Activated CD4-positive, alpha-beta T cell treated with anti-CD3 and anti-CD28 coated beads for 1 hour (primary cell): Measurements from ENCODE around the gene MOB3C.

ENCODE experiments used
- DNase-seq: peaks from one replicate; pipeline ENCODE4 v3.0.0-alpha.2; 2020

MOB3C gene

DNA sequence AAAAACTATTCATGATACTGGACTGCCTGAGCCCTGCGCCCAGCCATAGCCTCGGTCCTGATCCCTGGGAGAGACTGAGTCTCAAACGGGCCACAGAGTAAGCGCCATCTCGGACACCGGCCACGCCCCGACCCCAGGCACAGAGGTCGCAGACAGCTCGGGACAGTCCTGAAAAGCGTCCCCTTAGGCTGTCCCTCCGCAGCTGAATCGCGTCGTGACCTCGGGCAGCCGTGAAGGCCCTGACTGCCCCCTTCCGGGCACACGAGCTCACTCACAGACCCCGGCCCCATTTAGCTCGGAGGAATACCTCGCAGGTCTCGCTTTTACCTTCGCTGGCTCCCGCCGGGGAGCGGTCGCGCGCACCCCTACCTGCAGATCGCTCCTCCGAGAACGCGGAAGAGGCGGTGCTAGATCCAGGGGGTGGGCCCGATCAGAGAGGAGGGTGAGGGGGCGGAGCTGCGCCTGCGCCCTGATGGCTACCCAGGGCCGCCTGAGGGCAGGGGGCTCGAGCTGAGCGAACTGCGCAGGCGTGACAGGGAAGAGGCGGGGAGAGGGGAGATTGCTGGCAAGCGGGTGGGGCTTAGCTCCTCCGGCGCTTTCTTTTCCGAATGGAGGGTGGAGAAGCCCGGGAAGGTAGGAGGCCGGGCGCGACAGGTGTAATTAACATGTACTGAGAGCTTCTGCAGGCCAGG lies 12.6 kb downstream of the MOB3C start, which contains the start of gene MKNK1:
TSS of gene MKNK1 (minus strand) at position 411 of the 692 bp plus-strand sequence. CDS start 20,941 bp downstream, outside the sequence.
- DNase-seq: peak; percentile 99

- no peak for DNase-seq
Measured at GRCh38 chr1:46603481-46603857, 13.1 kb downstream of the MOB3C start.

GRCh38 chr1:46601257-46602007 lies 15.2 kb downstream of the MOB3C start:
- no peak for DNase-seq

DNA sequence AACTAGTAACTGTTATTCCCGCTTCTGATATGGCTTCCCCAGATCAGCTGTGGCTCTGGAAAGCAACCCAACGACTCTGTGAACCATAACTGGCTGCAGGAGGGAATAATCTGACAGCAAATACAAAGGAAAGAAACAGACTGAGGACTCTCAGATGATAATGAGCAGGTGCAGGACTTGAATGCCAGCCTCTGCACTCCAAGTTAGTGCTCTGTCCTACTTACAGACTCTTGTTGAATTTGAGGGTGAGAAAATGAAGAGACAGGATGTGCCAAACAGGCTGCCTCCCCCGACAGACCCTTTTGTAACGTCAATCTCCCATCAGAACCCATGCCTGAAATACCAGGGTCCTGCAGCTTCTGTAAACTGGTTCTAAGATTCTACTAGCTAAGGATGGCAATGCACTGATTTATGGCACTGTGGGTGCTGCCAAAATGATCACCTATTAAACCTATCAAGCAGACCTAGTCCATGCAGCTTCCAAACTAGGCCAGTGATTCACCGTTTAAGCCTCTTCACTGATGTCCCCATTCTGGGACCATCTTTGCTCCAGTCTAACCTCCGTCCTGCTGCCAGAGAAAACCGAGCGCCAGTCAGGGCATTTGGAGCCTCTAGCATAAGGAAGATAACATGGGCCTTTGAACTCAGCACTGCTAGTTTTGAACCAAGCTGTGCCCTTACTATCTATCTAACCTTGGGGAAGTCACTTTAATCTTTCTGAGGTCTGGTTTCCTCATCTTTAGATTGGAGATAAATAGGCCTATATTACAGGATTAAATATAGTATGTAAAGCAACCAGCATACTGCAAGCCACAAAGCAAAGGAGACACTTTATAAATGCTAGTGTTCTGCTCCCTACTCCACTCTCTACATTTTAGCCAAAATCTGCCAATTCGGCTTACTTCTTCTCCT lies 17.3 kb downstream of the MOB3C start:
- DNase-seq: no peak

DNA sequence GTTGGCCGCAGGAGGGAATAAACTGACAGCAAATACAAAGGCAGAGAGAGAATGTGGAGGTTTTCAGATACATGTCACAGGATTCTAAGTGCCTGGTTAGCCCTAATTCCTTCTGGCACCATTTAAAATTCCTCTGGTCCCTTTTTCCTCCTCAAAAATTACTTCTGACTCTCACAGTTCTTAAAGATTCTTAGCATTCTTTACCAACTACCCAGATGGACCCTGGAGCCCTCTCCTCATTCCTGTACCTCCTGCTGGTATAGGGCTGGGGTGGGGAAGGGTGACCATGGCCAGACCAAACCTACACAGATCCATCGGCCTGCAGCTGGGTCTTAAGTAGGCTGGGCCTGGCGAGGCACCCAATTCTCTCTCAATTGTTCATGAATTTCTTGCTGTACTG lies 19.8 kb downstream of the MOB3C start:
- DNase-seq: no peak

DNA sequence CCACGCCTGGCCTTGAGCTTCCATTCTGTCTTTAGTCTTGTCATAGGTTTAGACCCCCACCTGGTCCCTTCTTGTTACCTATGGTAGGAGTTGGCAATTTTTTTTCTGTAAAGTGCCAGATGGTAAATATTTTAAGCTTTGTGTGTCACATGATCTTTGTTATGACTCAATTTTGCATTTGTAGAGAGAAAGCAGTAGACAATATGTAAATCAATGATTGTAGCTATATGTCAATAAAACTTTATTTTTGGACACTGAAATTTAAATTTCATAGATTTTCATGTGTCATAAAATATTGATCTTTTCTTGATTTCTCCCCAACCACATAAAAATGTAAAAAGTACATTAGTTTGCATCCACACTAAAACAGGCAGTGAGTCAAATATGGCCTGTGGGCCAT lies 20.6 kb downstream of the MOB3C start:
- no peak for DNase-seq

GRCh38 chr1:46595127-46595526 lies 21.5 kb downstream of the MOB3C start:
- no peak for DNase-seq

DNA sequence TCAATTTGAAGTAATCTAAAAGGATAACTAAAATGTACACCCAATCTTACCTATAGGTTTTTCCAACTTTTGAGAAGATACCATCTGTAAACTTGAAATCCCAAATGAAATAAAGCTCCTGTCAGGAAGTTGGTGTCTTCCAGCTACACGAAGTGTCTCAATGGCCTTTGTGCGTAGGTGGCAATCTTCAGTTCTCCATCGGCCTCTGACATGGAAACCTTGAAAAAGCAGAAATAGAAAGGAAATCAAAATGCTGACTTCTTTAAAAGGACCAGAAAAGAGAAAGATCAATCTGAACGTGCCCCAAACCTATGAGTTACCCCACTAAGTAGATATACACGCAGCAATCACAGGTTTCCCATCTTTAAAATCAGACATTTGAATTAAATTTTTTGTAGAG lies 22.5 kb downstream of the MOB3C start:
- no peak for DNase-seq

DNA sequence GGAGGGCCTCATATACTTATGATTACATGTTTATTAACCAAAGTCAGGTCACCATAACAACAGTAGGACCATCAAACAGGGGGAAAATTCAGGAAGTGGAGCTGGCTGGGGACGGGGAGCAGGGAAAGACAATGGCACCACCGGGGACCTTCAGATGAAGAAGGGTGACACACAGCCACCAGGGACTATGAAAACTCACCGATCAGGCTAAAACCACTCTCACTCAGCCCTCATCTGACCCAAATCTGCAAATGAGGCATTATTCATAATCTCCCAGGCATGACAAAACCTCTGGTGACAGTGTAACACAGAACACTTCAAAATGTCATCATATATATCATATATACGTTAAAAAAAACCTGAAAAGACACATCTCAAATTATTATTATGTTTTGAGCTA lies 23.8 kb downstream of the MOB3C start:
- DNase-seq: no peak

DNA sequence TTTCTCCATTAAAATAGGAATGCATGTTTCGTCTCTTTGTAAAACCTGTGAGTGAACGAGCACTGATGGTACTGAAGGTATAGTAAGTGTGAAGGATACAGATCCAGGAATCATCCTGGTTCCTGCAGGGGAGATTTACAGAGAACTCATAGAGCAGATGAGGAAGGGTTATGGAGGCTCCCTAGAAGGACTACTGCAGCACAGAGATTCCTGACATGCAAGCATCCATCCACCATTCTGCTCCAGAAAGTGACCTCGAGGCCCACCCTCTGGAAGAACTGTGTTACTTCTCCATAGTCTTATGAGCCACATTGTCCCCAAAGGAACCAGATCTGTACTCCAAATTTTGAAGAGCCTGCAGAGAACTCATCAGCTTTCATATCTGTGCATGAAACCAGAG lies 27.1 kb downstream of the MOB3C start:
- DNase-seq: no peak

GRCh38 chr1:46587069-46587468 lies 29.5 kb downstream of the MOB3C start:
- no peak for DNase-seq

DNA sequence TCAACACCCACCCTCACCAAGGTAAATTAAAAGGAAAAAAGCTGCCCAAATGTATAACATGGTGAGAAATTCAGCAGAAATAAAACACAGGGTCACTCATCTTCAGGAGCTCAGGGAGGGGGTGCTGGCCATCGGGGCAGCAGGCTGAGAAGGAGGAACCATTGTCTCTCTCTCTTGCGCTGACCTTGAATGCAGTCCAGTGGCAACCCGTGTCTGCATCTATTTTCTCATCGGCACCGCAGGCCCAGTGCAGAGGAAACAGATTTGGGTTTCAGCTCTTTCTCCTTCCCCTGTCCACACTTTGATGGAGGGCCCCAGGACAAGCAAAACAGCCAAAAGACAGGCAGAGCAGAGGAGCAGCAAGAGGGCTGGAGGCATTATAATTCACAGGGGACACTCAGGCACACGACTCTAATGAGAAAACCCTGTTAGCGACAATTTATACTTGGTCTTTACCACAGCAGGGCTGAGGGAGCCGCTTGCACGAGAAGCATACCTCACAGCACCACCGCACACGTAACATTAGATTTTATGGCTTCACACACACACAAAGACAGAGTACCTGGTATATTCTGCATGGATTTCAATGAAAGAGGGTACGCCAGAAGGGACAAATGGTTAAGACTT lies 31.2 kb downstream of the MOB3C start:
- no peak for DNase-seq

- DNase-seq: no peak
Measured at GRCh38 chr1:46583494-46583893, 33.1 kb downstream of the MOB3C start.

GRCh38 chr1:46582972-46583371 lies 33.6 kb downstream of the MOB3C start:
- DNase-seq: no peak

DNA sequence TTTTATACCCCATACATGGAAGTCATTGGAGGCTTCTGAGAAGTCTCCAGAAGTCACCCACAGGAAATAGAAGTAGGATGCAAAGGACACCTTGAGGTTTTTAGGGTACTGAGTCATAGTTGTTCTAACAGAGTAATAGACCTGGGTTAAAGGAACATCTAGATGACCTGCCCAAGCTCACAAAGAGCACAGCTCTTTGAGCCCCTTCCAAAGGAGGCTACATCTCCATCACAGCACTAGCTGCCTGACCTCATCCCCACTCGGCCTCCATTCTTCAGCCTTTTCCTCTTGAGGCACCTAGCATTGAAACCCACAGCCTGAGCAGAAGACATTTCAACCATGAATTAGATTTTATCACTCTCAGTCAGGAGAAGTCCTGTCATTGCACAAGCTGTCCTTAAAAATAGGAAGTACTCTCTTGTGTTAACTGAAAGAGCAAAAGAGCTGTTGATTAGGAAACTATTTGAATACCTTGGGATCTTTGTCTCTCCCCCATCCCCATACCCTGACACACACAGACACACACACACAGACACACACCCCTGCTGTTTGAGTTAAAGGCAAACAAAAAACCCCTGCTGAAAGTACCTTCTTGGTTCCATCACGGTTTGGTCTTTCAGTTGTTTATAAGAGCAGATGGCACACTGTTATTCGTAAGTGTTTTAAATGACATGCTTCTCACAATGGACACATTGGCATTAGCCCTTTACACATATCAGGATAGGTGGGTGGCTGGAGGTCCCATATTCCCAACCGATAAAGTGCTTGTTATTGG lies 34.7 kb downstream of the MOB3C start:
- DNase-seq: no peak

DNA sequence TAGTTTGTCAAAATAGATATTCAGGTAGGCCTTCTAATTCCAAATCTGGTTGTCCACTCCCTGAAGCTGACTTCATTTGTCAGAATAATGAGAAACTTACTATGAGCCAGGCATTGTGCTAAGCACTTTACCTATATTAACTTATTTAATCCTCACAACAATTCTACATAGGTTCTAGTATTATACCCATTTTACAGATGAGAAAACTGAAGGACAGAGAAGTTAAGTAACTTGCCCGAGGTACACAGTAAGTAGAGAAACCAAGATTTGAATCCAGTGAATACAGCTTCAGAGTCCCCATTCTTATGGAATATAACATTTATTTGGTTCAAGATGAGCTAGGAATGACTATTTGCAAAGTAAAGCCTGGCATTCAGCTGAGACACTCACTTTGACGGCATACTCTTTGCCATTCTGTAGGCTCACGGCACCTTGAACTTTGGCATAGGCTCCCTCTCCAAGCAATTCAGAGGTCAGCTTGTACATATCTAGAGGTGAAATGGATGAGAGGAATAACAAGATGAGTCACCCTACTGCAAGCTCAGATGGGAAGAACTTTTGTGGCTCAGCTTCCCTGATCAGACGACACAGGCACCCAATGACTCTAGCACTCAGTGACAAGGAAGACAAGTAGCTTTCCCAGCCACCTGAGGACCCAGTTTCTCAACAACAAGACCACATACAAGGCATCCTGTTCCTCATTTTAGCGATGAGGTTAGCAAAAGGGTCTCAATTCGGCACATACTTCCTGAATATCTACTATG lies 36.3 kb downstream of the MOB3C start:
- DNase-seq: no peak

DNA sequence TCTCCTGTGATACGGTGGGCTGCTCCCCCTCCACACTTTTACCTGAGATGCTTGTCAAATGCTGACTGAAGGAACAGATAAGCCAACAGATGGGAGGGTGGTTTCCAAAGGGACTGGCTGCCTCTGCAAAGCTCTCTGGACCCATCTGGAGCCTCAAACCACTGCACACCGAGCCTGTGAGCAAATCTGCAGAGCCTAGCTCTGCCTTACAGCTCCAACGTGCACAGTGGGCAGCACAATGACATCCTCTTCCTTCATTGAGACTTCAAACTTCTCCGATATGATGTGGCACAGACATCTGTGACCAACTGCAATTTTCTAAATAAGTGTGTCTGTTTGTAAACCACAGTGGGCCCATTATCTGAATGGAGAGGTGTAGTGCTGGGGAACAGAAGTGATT lies 38.9 kb downstream of the MOB3C start:
- DNase-seq: no peak

DNA sequence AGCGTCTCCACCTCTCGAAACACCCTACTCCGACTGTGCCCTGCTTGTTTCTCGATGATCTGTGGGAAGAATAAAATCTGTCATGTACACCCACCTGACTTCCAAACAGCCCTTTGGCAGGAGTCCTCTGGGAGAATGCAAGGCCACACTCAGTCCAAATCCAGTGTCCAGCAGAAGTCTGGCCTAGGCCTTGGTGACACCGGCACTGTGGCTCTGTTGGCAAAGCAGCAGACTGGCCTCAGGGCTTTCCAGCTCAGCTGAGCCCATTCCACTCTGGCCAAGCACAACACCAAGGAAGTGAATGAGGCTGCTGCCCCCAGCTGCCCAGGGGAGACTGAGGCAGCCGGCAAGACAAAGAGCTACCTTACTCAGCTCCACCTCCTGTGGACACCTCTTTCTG lies 40.0 kb downstream of the MOB3C start:
- no peak for DNase-seq

DNA sequence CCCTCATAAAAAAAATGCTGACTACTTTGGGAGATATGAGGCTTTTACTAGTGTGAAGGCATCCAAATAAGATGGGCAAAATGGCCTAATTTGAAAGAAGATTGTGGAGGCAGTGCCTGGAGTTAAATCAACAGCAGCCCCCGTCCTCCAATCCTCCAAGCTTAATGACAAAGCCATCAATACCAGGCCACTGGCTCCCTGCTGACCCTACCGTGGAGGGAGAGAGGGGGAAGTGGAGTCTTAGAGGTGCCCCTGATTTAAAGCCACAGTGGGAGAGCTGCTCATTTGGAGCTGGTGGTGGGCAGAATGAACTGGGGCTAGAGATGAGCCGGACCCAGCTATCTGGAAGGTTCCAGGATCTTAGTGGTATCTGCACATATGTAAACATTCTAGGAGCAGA lies 40.8 kb downstream of the MOB3C start:
- no peak for DNase-seq

DNA sequence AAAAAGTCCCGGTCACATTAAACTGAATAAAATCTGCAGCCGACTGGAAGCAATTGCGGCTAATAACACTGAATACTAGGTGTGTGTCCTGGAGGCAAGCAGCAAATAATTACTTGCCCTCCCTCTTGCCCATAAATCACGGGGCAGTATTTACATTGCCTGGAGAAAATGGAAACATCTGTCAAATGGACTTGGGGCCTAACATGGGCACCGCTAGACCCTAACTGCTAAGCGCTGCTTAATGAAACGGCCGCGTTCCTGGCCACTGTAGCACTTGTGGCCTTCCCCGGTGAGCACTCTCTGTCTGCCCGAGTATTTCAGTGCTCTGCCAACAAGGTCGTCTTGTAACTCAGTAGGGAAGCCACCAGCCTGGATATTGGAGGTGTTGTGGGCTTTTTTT lies 41.3 kb downstream of the MOB3C start:
- DNase-seq: no peak

DNA sequence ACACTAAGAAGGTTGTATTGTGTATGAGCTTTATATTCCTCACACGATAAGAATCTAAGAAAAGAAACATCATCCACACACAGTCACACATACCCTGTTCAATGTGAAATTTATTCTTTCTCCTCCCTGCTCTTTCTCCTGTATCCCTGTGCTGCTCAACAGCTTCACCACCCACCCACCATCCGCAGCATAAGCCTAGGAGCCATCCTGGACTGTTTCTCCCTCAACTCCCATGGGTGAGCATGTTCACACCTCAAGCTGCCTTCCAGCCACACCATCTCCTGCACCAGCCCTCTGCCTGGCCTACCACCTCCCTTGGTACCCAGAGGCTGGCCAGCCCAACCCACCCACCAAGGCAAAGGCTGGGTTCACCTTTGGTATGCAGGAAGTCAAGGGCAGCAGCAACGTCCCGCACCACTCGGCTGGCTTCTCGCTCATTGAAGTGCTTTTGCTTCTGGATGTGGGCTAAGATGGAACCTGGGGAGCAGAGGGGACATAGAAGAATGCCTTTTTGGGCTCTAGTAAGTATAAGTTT lies 44.9 kb downstream of the MOB3C start:
- no peak for DNase-seq
